NOMO-1 treated with DMSO at 0.1 percent for 48 hours (cell line): ENCODE results near the gene GULP1.
"Not testable (repeated sequence)": the region's sequence is repeated elsewhere in the genome, so short reads cannot be mapped to it uniquely, and the experiment has no call there.

ENCODE experiments used
- DNase-seq: peaks from one replicate; lab custom pipeline; 2025; ENCODE audit not compliant: unreplicated experiment; lab: John Stamatoyannopoulos, UW

GULP1 gene

GRCh38 chr2:188596054-188596453, 304.4 kb downstream of the GULP1 start:
- no peak for DNase-seq

- no peak for DNase-seq
These were observed 306.9 kb downstream of the GULP1 start for GRCh38 chr2:188598551-188598950.

DNA sequence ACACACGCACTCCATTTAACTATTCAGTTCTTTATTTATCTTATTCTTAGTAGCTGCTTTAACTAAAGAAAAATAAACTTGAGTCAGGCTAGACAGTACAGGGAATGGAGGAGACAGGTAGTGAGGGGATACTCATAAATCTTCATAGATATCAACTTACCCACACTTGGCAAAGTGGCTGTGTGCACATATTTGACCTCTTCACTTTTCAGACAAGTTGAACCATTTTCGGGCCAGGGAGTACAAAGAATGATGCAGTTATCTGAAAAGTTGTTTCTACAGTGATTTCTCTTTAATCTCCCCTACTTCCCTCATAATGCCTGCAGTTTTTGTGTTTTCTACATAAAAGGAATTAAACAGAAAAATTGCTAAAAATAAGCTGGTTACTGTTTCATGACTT, 307.5 kb downstream of the GULP1 start:
- DNase-seq = no peak

- DNase-seq = no peak
These were observed 309.0 kb downstream of the GULP1 start for GRCh38 chr2:188600536-188601210.

GRCh38 chr2:188601391-188601790, 309.7 kb downstream of the GULP1 start:
- no peak for DNase-seq

DNA sequence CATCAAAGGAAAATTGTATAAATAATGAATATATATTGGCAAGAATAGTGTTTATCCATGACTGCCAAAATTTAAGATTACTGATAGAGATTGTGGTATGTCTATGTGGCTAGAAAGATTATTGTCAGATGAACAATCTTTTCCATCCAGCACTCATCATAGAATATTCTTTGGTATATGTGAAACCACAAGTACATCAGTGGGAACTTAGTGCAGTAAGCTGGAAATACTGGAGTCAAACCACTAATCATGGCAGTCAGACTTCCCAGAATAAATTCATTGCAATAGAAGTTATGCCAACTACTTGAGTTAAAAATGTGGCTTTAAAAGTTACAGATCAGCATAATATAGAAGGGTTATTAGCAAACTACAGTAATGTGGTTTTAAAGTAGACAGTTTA, 310.3 kb downstream of the GULP1 start:
- DNase-seq = no peak

- DNase-seq = no peak
These were observed 312.9 kb downstream of the GULP1 start for GRCh38 chr2:188604579-188604978.

DNA sequence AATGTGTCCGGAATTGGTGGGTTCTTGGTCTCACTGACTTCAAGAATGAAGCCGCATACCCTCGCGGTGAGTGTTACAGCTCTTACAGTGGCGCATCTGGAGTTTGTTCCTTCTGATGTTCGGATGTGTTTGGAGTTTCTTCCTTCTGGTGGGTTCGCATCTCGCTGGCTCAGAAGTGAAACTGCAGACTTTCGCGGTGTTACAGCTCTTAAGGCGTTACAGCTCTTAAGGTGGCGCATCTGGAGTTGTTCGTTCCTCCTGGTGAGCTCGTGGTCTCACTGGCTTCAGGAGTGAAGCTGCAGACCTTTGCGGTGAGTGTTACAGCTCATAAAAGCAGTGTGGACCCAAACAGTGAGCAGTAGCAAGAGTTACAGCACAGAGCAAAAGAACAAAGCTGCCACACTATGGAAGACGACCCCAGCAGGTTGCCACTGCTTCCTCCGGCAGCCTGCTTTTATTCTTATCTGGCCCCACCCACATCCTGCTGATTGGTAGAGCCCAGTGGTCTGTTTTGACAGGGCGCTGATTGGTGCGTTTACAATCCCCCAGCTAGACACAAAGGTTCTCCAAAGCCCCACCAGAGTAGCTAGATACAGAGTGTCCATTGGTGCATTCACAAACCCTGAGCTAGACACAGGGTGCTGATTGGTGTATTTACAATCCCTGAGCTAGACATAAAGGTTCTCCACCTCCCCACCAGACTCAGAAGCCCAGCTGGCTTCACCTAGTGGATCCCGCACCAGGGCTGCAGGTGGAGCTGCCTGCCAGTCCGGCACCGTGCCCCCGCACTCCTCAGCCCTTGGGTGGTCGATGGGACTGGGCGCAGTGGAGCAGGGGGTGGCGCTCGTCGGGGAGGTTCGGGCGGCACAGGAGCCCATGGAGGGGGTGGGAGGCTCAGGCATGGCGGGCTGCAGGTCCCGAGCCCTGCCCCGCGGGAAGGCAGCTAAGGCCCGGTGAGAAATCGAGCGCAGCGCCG, 314.2 kb downstream of the GULP1 start:
- DNase-seq = not testable (repeated sequence)

DNA sequence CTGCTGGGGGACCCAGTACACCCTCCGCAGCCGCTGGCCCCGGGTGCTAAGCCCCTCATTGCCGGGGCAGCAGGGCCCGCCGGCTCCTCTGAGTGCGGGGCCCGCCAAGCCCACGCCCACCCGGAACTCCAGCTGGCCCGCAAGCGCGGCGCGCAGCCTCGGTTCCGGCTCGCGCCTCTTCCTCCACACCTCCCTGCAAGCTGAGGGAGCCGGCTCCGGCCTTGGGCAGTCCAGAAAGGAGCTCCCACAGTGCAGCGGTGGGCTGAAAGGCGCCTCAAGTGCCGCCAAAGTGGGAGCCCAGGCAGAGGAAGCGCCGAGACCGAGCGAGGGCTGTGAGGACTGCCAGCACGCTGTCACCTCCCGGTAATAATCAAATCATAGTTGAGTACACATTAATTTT, 314.9 kb downstream of the GULP1 start:
- DNase-seq = not testable (repeated sequence)

DNA sequence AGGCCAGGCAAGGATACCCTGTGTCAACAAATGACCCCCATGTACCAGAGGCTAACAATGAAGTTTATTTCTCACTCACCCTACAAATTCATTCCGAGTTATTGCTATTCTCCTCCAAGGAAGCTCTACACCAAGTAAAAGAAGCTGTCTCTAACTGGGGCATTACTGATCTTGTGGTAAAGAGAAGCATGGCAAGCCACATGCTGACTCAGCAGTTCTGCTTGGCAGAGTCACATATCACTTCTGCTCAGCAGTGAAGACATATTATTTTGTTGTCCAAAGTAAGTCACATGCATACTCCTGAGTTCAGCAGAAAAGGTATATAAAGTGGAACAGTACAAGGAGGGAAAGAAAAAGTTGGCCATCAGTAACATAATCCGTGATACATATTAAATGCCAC, 315.8 kb downstream of the GULP1 start:
- DNase-seq = no peak

- no peak for DNase-seq
These were observed 317.8 kb downstream of the GULP1 start for GRCh38 chr2:188609321-188610049.

GRCh38 chr2:188610050-188610444, 318.4 kb downstream of the GULP1 start:
- no peak for DNase-seq

GRCh38 chr2:188610827-188611226, 319.2 kb downstream of the GULP1 start:
- DNase-seq = no peak

- no peak for DNase-seq
These were observed 327.5 kb downstream of the GULP1 start for GRCh38 chr2:188619146-188619545.

GRCh38 chr2:188620916-188621315, 329.2 kb downstream of the GULP1 start:
- no peak for DNase-seq

DNA sequence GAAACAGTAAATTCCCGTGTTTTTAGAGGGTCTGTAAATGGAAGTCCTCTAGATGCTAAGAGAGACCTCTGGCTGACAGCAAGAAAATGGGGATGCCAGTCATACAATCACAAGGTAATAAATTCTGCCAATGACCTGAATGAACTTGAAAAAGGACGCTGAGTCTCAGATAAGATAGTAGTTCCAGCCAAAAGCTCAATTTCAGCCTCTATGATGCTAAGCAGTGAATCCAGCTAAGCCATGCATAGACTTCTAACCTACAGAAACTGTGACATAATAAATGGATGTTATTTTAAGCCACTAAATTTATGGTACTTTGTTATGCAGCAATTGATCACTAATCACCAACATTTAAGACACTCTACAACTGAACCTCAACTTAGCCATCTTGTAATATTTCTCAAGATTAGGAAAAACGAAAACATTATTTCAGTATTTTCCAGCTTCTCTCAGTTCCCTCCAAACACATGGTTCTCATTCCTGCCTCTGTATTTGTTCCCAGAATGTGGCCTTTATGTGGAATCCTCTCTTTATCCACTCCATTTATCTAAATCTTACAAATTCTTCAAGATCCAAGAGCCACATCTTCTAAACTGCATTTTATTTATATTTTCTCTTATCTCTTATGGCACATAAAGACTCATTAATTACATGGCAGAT, 331.1 kb downstream of the GULP1 start:
- DNase-seq = no peak

- DNase-seq = no peak
These were observed 332.4 kb downstream of the GULP1 start for GRCh38 chr2:188623995-188624643.

- DNase-seq = no peak
These were observed 335.8 kb downstream of the GULP1 start for GRCh38 chr2:188627471-188627870.

- no peak for DNase-seq
These were observed 337.5 kb downstream of the GULP1 start for GRCh38 chr2:188628989-188629752.
